Mucosa of descending colon (tissue), 3 donors: ENCODE data around the gene MYO5C. TPM values are rescaled to one million over a fixed set of nuclear protein-coding genes. Genes with fewer than 3 reads are reported as not detected.
"Not testable (repeated sequence)": the region's sequence is repeated elsewhere in the genome, so short reads cannot be mapped to it uniquely, and the experiment has no call there.

Experiments used
- ATAC-seq: fragments of 200-7000 bp; cut with Tn5 transposase; one replicate; pipeline ENCODE4 v1.9.1; 2020; ENCODE audit warnings: mild to moderate bottlenecking, moderate library complexity
- DNase-seq, 3 donors: peaks; one replicate each; pipeline ENCODE4 v3.0.0-alpha.2; 2020
- H3K36me3 ChIP-seq: fragments of 200-600 bp; one replicate; pipeline ENCODE4 v1.8.0; 2021; ENCODE audit warnings: low read depth, mild to moderate bottlenecking
- H3K4me1 ChIP-seq: fragments of 200-600 bp; one replicate; pipeline ENCODE4 v1.8.0; 2021; ENCODE audit warnings: low read depth, mild to moderate bottlenecking
- H3K4me3 ChIP-seq: fragments of 200-600 bp; one replicate; pipeline ENCODE4 v1.8.0; 2021; ENCODE audit warnings: mild to moderate bottlenecking
- H3K9me3 ChIP-seq: fragments of 200-600 bp; one replicate; pipeline ENCODE4 v1.8.0; 2021; ENCODE audit warnings: mild to moderate bottlenecking
- CTCF ChIP-seq: fragments of 200-600 bp; IDR thresholded peaks from one replicate; pipeline ENCODE4 v1.8.0; 2022; ENCODE audit warnings: antibody characterized with exemption, mild to moderate bottlenecking
- intact Hi-C, 2 donors: fragments of 100-400 bp; cut with DNase I in 1 of 2; cut with micrococcal nuclease in 1 of 2; formaldehyde crosslinking; loops; one replicate each; pipeline versions ENCODE4 v1.11.0 to v1.11.1; 2022; cut with DNase I, micrococcal nuclease
- total RNA-seq, 3 donors: library from RNA; stranded (reverse); fragmentation: NEBNext Ultra II Directional in 2 of 3; extraction: Animal tissue kit (Norgen Biotek cat#: 25700) in 2 of 3; gene quantifications; one replicate each; pipeline versions ENCODE4 v1.2.1 to v1.2.4, GENCODE V29; 2021 to 2023
- donor health status: DM: no; HTN: no; CAD: no; lungs with moderate emphysema.
- donor health status: DM: no; HTN: no; CAD: no.
- donor health status: DM: no; HTN: yes; CAD: no.

Gene MYO5C
- total RNA-seq, 3 donors from 2014 or later: 46.6 to 90.0 (median 81.6) TPM

GRCh38 chr15:52289629-52290081, 5.9 kb downstream of the MYO5C start:
- peak; percentile 54 for ATAC-seq
- TF ChIP-seq CTCF: no peak
- peak in 2 of 3 donors; percentile 56 to 77 for DNase-seq

DNA sequence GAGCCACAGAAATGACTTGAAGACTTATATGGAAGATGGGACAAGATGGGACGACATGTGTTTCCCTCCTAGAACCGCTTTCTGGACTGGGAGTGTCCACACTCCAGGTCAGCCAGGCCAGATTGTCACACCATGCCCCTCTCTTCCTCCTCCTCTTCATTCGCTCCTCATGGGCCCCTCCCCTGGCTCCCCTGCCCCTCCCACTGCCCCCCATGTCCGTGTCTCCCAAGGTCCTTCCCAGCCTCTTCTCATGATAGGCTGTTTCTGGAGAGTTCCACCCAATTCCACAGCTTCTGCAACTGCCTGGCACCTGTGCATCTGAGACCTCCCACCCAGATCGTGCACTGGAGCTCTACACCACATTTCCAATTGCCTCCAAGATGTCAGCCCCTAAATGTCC, 6.6 kb downstream of the MYO5C start:
- Histone ChIP-seq H3K4me1 (peaks cover 25% of the 10 kb centered on the region), H3K36me3 (peaks cover 2% of the 10 kb centered on the region), H3K9me3 (no peaks in the 10 kb centered on the region), H3K4me3 (no peak overlapping the region)
- TF ChIP-seq CTCF: no peak
- intact Hi-C loops: no loop called here
- DNase-seq (peak in 2 of 3 donors; percentile 13 to 36), ATAC-seq (no peak)

More at GRCh38 chr15:52289629-52290081, 5.9 kb downstream of the MYO5C start:
- Histone ChIP-seq H3K9me3 (no peaks in the 10 kb centered on the region), H3K4me3 (no peak overlapping the region), H3K36me3 (peaks cover 6% of the 10 kb centered on the region), H3K4me1 (peaks cover 26% of the 10 kb centered on the region)
- intact Hi-C loops: no loop called here

DNA sequence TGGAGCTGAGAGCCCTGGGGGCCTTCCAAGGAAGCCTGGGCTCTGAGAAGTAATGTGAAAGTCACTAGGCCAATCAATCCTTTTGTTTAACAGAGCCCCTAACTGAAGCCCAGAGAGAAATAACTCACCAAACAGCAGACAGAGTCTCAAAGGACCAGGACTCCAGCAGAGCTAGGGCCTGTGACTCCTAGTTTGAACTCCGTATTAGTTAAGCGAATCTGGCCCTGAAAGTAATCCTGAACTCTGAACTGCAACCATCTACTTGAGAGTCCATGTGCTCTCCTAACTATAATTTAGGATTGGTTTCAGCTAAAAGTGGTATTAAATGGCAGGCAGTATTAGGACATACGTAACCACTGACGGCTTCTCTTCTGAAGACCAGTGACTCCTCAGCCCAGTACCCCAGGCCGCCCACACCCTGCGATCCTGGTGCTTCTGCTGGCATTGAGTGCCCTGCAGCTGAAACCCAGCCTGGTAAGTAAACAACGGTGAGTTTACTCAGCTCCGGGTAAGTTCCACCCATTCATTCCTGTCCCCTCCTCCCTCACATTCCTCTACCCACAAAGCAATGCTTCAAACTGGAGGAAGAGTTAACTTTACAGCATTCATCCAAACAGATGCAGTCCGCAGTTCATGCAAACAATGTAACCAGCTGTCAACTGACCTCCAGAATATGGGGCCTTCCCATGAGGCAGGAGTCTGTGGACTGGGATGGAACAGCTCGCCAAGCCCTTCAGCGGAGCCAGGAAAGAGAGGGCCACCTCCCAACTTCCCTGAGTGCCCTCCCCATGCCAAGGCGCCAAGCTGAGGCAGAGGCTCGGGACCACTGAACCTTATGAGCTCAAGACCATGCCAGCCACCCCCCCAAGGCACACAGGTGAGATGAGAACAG, 7.3 kb downstream of the MYO5C start:
- DNase-seq: peak; percentile 82 to 86 (median 84)
- no peak overlapping the region for H3K4me3 ChIP-seq
- no peak for TF ChIP-seq CTCF

DNA sequence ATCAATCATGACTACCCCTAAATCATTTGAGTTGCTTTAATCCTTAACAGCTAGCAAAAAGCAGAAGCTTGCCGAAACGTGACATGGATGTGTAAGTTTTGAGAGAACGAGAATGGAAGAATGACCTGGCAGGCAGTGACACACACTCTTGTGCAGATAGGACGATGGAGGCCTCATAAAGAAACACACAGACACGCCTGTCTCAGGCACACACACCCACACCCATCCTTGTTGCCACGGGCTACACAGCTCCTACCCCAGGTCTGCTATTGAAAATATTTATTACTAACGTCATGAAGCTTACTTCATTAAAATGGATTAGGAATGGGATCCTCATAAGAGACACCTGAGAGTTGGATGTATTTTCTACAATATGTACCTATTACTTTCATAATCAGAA, 8.5 kb downstream of the MYO5C start:
- intact Hi-C loops: no loop called here
- Histone ChIP-seq H3K4me1 (peaks cover 15% of the 10 kb centered on the region), H3K36me3 (no peaks in the 10 kb centered on the region), H3K4me3 (no peak overlapping the region), H3K9me3 (no peaks in the 10 kb centered on the region)
- DNase-seq (peak; percentile 64 to 74 (median 71)), ATAC-seq (peak; percentile 75)
- TF ChIP-seq CTCF: no peak

More for the DNA sequence above, 7.3 kb downstream of the MYO5C start:
- Histone ChIP-seq H3K36me3 (no peaks in the 10 kb centered on the region), H3K9me3 (no peaks in the 10 kb centered on the region), H3K4me1 (peaks cover 19% of the 10 kb centered on the region)
- ATAC-seq: peak; percentile 90
- intact Hi-C loops: no loop called here

- ATAC-seq, DNase-seq, intact Hi-C loops, H3K9me3 ChIP-seq, H3K36me3 ChIP-seq, H3K4me3 ChIP-seq: not testable (repeated sequence)
- peaks cover 15% of the 10 kb centered on the region for H3K4me1 ChIP-seq
These were observed 9.7 kb downstream of the MYO5C start for GRCh38 chr15:52285941-52286340.

- DNase-seq (no peak), ATAC-seq (no peak)
- Histone ChIP-seq H3K9me3 (no peaks in the 10 kb centered on the region), H3K4me3 (no peak overlapping the region), H3K4me1 (peaks cover 8% of the 10 kb centered on the region), H3K36me3 (no peaks in the 10 kb centered on the region)
- intact Hi-C loops: no loop called here
- TF ChIP-seq CTCF: no peak
These were observed 11.4 kb downstream of the MYO5C start for GRCh38 chr15:52284164-52284563.
